PFSK-1 (cell line): ENCODE measurements around the gene MICB.

Source experiments
- POLR2AphosphoS5 ChIP-seq: IDR thresholded peaks from 2 replicates; pipeline ENCODE4 v1.6.1; 2012; ENCODE audit warnings: low read depth, mild to moderate bottlenecking, control low read depth, low read length, moderate library complexity
- SIN3A ChIP-seq: IDR thresholded peaks from 2 replicates; pipeline ENCODE4 v1.6.1; 2012; ENCODE audit warnings: mild to moderate bottlenecking, low read length, moderate library complexity, borderline replicate concordance; ENCODE audit not compliant: insufficient read depth
- TAF1 ChIP-seq: IDR thresholded peaks from 2 replicates; pipeline ENCODE4 v1.6.1; 2012; ENCODE audit warnings: low read length, control low read depth, borderline replicate concordance; ENCODE audit not compliant: insufficient read depth
- TF ChIP-seq, protein P1 (sequence below), 2 experiments: IDR thresholded peaks; 2 replicates each; pipeline versions ENCODE4 v1.6.1 to v1.8.0; 2011 to 2012; ENCODE audit warnings: low read depth in 2 of 2, low read length in 2 of 2, control low read depth in 1 of 2, inconsistent platforms in 1 of 2, mild to moderate bottlenecking in 1 of 2, moderate library complexity in 1 of 2; ENCODE audit not compliant: insufficient read depth in 1 of 2

DNA sequence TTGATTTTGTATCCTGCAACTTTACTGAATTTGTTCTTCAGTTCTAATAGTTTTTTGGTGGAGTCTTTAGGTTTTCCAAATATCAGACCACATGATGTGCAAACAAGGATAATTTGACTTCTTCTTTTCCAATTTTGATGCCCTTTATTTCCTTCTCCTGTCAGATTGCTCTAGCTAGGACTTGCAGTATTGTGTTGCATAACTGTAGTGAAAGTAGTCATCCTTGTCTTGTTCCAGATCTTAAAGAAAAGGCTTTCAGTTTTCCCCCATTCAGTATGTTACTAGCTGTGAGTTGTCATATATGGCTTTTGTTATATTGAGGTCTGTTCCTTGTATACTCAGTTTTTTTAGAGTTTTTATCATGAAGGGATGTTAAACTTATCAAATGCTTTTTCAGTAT, 4.6 kb downstream of the MICB start:
- no peak for TF ChIP-seq TAF1
- TF ChIP-seq POLR2AphosphoS5: no peak
- TF ChIP-seq, protein P1, sequence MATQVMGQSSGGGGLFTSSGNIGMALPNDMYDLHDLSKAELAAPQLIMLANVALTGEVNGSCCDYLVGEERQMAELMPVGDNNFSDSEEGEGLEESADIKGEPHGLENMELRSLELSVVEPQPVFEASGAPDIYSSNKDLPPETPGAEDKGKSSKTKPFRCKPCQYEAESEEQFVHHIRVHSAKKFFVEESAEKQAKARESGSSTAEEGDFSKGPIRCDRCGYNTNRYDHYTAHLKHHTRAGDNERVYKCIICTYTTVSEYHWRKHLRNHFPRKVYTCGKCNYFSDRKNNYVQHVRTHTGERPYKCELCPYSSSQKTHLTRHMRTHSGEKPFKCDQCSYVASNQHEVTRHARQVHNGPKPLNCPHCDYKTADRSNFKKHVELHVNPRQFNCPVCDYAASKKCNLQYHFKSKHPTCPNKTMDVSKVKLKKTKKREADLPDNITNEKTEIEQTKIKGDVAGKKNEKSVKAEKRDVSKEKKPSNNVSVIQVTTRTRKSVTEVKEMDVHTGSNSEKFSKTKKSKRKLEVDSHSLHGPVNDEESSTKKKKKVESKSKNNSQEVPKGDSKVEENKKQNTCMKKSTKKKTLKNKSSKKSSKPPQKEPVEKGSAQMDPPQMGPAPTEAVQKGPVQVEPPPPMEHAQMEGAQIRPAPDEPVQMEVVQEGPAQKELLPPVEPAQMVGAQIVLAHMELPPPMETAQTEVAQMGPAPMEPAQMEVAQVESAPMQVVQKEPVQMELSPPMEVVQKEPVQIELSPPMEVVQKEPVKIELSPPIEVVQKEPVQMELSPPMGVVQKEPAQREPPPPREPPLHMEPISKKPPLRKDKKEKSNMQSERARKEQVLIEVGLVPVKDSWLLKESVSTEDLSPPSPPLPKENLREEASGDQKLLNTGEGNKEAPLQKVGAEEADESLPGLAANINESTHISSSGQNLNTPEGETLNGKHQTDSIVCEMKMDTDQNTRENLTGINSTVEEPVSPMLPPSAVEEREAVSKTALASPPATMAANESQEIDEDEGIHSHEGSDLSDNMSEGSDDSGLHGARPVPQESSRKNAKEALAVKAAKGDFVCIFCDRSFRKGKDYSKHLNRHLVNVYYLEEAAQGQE (IDR thresholded peaks at IDR 0.05; ENCODE audit: insufficient read depth in 1 of 2, low read depth in 2 of 2, low read length in 2 of 2): no peak
- no peak for TF ChIP-seq SIN3A
